Astrocyte of the cerebellum (primary cell): ENCODE results near the gene SP2.
"Not testable (repeated sequence)": the region's sequence is repeated elsewhere in the genome, so short reads cannot be mapped to it uniquely, and the experiment has no call there.

ENCODE experiments used
- DNase-seq: peaks from one replicate; pipeline ENCODE4 v3.0.0-alpha.2; 2011; ENCODE audit warnings: low read depth
- H3K4me3 ChIP-seq: 2 replicates; pipeline ENCODE4 v1.5.1; 2011; ENCODE audit warnings: mild to moderate bottlenecking, low read depth, low read length, moderate library complexity
- CTCF ChIP-seq: IDR thresholded peaks from 2 replicates; pipeline ENCODE4 v1.5.1; 2012; ENCODE audit warnings: low read length, low read depth, moderate library complexity, mild to moderate bottlenecking; ENCODE audit errors: missing control alignments
- in situ Hi-C: cut with HindIII; loops from 2 replicates; pipeline ENCODE4 v1.10.0; 2017; ENCODE audit warnings: low sequenced_read_pairs

Gene SP2

GRCh38 chr17:47918006-47918405, 22.0 kb downstream of the SP2 start:
- DNase-seq = no peak
- in situ Hi-C loops = no loop called here
- no peak overlapping the region for H3K4me3 ChIP-seq
- no peak for TF ChIP-seq CTCF

GRCh38 chr17:47918991-47919390, 23.0 kb downstream of the SP2 start:
- no peak overlapping the region for H3K4me3 ChIP-seq
- in situ Hi-C loops = no loop called here
- TF ChIP-seq CTCF = no peak
- DNase-seq = no peak

- in situ Hi-C loops, H3K4me3 ChIP-seq, DNase-seq: not testable (repeated sequence)
These were observed 23.9 kb downstream of the SP2 start for GRCh38 chr17:47919889-47920288.

GRCh38 chr17:47924785-47925677, 29.0 kb downstream of the SP2 start:
- in situ Hi-C loops = no loop called here
- no peak overlapping the region for H3K4me3 ChIP-seq
- no peak for TF ChIP-seq CTCF
- DNase-seq = no peak

- no peak for DNase-seq
- no peak overlapping the region for H3K4me3 ChIP-seq
- in situ Hi-C loops = no loop called here
- TF ChIP-seq CTCF = no peak
These were observed 29.6 kb downstream of the SP2 start for GRCh38 chr17:47925678-47925988.

GRCh38 chr17:47927821-47928400, 31.9 kb downstream of the SP2 start:
- no peak for TF ChIP-seq CTCF

GRCh38 chr17:47928415-47928814, 32.4 kb downstream of the SP2 start:
- TF ChIP-seq CTCF = no peak
- in situ Hi-C loops = no loop called here
- H3K4me3 ChIP-seq = no peak overlapping the region

More at GRCh38 chr17:47927821-47928400, 31.9 kb downstream of the SP2 start:
- in situ Hi-C loops = no loop called here
- H3K4me3 ChIP-seq = no peak overlapping the region
- DNase-seq = no peak

More at GRCh38 chr17:47928415-47928814, 32.4 kb downstream of the SP2 start:
- DNase-seq = no peak
